Measurements from ENCODE around the gene NCOA7.
A peak's percentile ranks its signal among the peaks of the same experiment; 100 is the strongest.
"Not testable (repeated sequence)": the region's sequence is repeated elsewhere in the genome, so short reads cannot be mapped to it uniquely, and the experiment has no call there.

The NCOA7 gene

GRCh38 chr6:125882243-125882642 is 91.5 kb downstream of the NCOA7 start:
- DNase-seq = no peak

- DNase-seq = no peak
Observed at GRCh38 chr6:125884634-125885371, 94.0 kb downstream of the NCOA7 start.

- no peak for DNase-seq
Observed at GRCh38 chr6:125886021-125886420, 95.3 kb downstream of the NCOA7 start.

GRCh38 chr6:125886914-125887313 is 96.2 kb downstream of the NCOA7 start:
- no peak for DNase-seq

GRCh38 chr6:125887372-125887771 is 96.6 kb downstream of the NCOA7 start:
- no peak for DNase-seq

- DNase-seq = no peak
Observed at GRCh38 chr6:125888989-125889656, 98.4 kb downstream of the NCOA7 start.

- no peak for DNase-seq
Observed at GRCh38 chr6:125899726-125900182, 109.0 kb downstream of the NCOA7 start.

- DNase-seq = no peak
Observed at GRCh38 chr6:125904871-125905270, 114.1 kb downstream of the NCOA7 start.

- DNase-seq = peak; percentile 10
Observed at GRCh38 chr6:125906158-125906998, 115.6 kb downstream of the NCOA7 start.

GRCh38 chr6:125910527-125910926 is 119.8 kb downstream of the NCOA7 start:
- DNase-seq = no peak

- DNase-seq = not testable (repeated sequence)
Observed at GRCh38 chr6:125911051-125911451, 120.3 kb downstream of the NCOA7 start.

- not testable (repeated sequence) for DNase-seq
Observed at GRCh38 chr6:125912430-125912829, 121.7 kb downstream of the NCOA7 start.

- DNase-seq = no peak
Observed at GRCh38 chr6:125913145-125913544, 122.4 kb downstream of the NCOA7 start.

- DNase-seq = no peak
Observed at GRCh38 chr6:125913864-125914351, 123.1 kb downstream of the NCOA7 start.

- DNase-seq = no peak
Observed at GRCh38 chr6:125918230-125918629, 127.5 kb downstream of the NCOA7 start.

- DNase-seq = no peak
Observed at GRCh38 chr6:125918681-125919566, 128.2 kb downstream of the NCOA7 start.

GRCh38 chr6:125919618-125920017 is 128.9 kb downstream of the NCOA7 start:
- DNase-seq = no peak

GRCh38 chr6:125922322-125922860 is 131.6 kb downstream of the NCOA7 start:
- DNase-seq = no peak

- DNase-seq = no peak
Observed at GRCh38 chr6:125923366-125923877, 132.7 kb downstream of the NCOA7 start.

- DNase-seq = no peak
Observed at GRCh38 chr6:125924169-125924568, 133.4 kb downstream of the NCOA7 start.

GRCh38 chr6:125924697-125925358 is 134.1 kb downstream of the NCOA7 start:
- DNase-seq = no peak

Measured in NCI-H1105 (cell line).